Muscle of back (tissue), 11 donors: ENCODE results near the gene CUL4A. TPM values are rescaled to one million over a fixed set of nuclear protein-coding genes. Genes with fewer than 3 reads are reported as not detected.

Experiments used
- DNase-seq, 3 donors: peaks; one replicate each; pipeline versions ENCODE4 v3.0.0 to v3.0.0-alpha.2; 2013
- polyA plus RNA-seq, 10 donors: library from polyadenylated mRNA; unstranded; fragments of 120-200 nt; gene quantifications; one replicate each; pipeline ENCODE4 v1.2.1, GENCODE V29; 2013; ENCODE audit not compliant: insufficient read length in 10 of 10

The CUL4A gene
- polyA plus RNA-seq, 10 donors: 53.9 to 86.4 (median 69.7) TPM

DNA sequence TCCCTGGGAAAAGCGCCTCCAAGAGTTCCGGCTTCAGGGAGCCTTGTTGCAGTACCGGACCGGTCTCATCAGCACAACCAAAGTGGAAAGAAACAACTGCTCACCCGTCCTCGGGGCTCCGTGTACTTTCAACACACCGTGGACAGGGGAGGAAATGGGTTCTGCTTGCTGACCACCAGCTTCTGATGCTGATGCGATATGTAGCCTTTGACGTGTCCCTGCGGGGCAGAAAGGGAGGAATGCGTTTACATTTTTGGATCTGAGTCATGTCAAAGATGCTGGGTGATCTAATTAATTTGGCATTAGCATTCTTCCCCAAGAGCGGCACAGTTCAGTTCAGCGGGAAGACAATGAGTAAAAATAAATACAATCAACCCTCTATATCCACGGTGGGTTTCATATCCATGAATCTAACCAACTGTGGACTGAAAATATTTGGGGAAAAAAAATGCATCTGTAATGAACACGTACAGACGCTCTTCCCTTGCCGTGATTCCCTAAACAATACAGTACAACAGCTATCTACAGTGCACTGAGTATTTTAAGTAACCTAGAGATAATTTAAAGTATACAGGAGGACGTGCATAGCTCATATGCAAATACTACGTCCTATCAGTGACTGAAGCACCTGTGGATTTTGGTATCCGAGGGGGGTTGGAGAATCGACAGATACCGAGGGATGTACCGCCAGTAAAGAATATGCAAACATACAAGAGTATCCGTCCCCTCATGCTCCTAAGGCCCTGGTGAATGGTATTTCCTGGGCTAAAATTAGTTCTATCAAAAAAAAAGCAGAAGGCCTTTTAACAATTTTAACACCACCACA lies 31.1 kb upstream of the CUL4A start:
- peak in 1 of 3 donors; percentile 80 for DNase-seq

GRCh38 chr13:113178896-113179167 lies 30.6 kb upstream of the CUL4A start:
- DNase-seq: no peak

- no peak for DNase-seq
Measured at GRCh38 chr13:113179374-113180230, 29.8 kb upstream of the CUL4A start.

GRCh38 chr13:113182046-113182445 lies 27.4 kb upstream of the CUL4A start:
- DNase-seq: no peak

DNA sequence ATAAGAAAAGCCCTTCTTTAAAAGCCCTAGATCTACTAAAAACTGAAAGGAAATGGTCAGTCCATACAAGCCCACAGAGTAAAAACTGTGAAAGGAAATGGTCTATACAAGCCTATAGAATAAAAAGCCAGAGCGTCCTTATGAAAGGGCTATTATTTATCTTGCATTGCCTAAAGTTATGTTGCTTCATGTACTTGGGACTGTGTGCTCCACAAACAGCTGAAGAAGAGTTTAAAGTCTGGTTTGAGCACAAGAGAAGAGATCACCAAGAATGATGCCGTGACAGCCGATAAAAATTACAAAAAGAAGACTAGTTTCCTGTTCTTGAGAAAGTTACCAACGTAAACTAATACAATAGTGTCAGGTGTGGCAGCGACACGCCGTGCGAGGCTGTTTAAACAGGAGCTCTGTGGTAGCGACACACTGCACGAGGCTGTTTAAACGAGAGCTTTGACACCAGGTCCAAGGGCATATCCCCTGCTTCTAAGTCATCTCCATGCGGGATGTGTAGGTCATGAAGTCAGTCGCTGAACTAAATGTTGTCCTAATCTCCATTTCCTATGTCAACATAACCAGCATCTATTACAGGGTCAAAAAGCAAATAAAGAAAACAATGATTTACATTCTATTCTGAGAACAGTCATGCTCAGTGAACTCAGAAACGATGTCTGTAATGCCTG lies 25.8 kb upstream of the CUL4A start:
- DNase-seq: no peak

GRCh38 chr13:113184568-113185440 lies 24.6 kb upstream of the CUL4A start:
- no peak for DNase-seq

GRCh38 chr13:113186061-113186900 lies 23.1 kb upstream of the CUL4A start:
- DNase-seq: no peak

DNA sequence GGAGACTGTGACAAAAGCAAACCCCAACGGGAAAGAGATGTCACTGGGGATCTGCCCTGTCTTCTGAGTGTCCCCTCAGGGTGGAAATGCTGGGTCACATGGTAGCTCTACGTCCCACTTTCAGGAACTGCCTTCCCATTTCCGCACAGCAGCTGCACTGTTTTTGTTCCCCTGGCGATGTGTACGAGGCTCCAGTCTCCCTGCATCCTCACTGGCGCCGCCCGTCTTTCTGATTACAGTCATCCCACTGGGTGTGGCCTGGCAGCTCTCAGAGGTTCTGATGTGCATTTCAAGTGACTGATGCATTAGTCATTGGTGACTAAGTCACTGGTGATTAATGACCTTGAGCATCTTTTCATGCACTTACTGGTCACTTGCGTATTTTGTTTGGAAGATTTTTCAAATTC lies 22.1 kb upstream of the CUL4A start:
- peak in 1 of 3 donors; percentile 96 for DNase-seq

GRCh38 chr13:113187883-113188665 lies 21.3 kb upstream of the CUL4A start:
- no peak for DNase-seq

- DNase-seq: no peak
Measured at GRCh38 chr13:113190181-113190580, 19.2 kb upstream of the CUL4A start.

DNA sequence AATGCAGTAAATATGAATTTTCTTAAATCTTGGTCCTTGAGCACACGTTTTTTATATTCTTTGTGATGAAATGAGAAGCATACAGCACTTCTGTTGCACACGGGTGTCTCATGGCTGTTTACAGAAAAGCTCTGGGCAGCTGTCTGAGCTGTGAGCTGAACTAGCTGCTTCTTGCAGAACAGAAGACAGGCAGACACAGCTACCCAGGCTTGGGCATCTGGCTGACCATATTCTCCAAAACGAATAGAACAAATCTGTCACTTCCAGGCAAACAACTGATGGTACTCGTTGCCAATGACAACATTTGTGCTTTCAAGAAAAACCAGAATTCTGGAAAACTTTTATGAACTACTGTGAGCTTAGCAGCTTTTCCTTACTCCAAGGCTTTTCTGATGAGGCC lies 17.1 kb upstream of the CUL4A start:
- DNase-seq: no peak

DNA sequence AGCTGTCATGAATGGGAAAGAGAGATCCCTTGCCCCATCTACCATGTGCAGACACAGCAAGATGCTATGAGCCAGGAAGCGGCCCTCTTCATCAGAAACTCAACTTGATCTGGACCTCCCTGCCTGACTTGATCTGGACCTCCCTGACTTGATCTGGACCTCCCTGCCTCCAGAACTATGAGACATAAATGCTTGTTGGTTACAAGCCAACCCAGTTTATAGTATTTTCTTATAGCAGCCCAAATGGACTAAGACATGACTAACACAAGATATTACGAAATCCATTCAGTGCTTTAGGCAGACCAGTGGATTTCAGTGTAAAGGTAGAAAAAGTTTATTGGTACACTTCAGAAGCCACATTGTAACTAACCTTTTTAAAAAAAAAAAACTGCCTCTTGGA lies 16.5 kb upstream of the CUL4A start:
- no peak for DNase-seq

- no peak for DNase-seq
Measured at GRCh38 chr13:113195360-113195759, 14.1 kb upstream of the CUL4A start.

- DNase-seq: peak in 1 of 3 donors; percentile 16
Measured at GRCh38 chr13:113196970-113197737, 12.3 kb upstream of the CUL4A start.

DNA sequence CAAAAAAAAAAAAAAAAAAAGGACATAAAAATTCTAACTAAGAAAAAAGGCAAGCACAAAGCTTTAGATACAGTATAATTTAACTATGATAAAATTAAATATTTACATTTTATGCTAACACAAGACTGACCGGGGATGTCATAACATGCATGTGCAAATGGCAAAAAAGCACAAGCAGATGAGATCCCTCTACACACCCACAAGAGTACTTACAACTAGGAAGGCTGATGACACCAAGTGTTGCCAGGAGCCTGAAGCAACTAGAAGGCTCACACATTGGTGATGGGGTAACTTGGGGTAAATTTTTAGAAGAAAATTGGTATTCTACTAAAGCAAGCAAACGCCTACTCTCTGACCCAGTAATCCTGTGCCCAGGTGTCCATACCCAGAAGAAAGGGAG lies 7.6 kb upstream of the CUL4A start:
- no peak for DNase-seq

DNA sequence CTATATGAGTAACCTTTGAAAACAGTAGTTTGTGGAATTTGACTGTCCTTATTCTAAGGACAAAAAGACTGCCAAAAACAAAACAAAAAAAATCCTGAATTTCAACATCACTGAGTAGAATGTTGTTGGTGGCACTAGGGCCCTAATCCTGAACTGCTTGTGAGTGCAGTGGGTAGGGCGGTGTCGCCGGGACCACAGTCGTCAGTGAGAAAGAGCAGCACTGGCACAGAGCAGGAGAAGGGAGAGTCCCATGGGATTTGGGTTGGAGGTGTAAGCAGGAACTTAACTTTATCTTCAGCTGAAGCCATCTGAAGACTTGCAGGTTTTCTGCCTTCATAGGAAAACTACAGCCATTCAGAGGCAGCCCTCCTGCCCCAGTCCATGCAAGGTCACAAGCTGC lies 6.5 kb upstream of the CUL4A start:
- DNase-seq: no peak

GRCh38 chr13:113203507-113204377 lies 5.7 kb upstream of the CUL4A start:
- DNase-seq: no peak

DNA sequence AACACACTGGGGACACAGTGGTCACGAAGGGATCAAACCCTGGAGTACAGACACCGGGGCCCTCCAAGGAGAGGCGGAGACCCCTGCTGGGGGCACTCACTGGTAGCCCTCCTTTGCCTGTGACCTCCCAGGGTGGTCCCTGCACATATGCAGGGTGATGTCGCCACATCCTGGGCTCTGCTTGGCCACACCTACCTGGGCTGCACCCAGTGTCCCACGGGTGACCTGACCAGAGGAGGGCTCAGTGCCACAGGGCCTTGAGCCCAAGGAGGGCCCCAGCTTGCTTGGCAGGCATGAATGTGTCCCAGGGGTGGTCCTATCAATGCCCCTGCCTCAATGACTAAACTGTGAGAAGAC lies 5.1 kb upstream of the CUL4A start:
- DNase-seq: no peak
